ENCODE data around the gene WIPF2.

The WIPF2 gene

GRCh38 chr17:40287494-40288369 lies 68.6 kb downstream of the WIPF2 start, which contains the start of gene CDC6 (continued):
- no peak; the same call in 1 of the 2 replicates for TF ChIP-seq ZSCAN4 (tag by site-specific recombination; IDR thresholded peaks at IDR 0.05)
- TF ChIP-seq KLF9 (tag by site-specific recombination; IDR thresholded peaks at IDR 0.05; ENCODE audit: low read depth) = peak; percentile 61; the same call in 1 of the 2 replicates
- peak; percentile 79 for TF ChIP-seq ZNF629 (tag by site-specific recombination; IDR thresholded peaks at IDR 0.05)
- peak; percentile 59; the same call in 1 of the 2 replicates for TF ChIP-seq ZNF843 (tag by site-specific recombination; IDR thresholded peaks at IDR 0.05)
- TF ChIP-seq ZNF747 (tag by site-specific recombination; IDR thresholded peaks at IDR 0.05) = no peak
- TF ChIP-seq ZNF174 (tag by site-specific recombination; IDR thresholded peaks at IDR 0.05) = no peak
- TF ChIP-seq, protein P1, sequence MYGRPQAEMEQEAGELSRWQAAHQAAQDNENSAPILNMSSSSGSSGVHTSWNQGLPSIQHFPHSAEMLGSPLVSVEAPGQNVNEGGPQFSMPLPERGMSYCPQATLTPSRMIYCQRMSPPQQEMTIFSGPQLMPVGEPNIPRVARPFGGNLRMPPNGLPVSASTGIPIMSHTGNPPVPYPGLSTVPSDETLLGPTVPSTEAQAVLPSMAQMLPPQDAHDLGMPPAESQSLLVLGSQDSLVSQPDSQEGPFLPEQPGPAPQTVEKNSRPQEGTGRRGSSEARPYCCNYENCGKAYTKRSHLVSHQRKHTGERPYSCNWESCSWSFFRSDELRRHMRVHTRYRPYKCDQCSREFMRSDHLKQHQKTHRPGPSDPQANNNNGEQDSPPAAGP (tag by site-specific recombination; IDR thresholded peaks at IDR 0.05) = peak; percentile 94
- TF ChIP-seq ZNF37A (tag by site-specific recombination; IDR thresholded peaks at IDR 0.05) = no peak
- TF ChIP-seq ZNF24 (tag by site-specific recombination; IDR thresholded peaks at IDR 0.05) = peak; percentile 63
- TF ChIP-seq ZNF155 (tag by site-specific recombination; IDR thresholded peaks at IDR 0.05) = no peak
- TF ChIP-seq ZNF701 (tag by site-specific recombination; IDR thresholded peaks at IDR 0.05) = no peak
- TF ChIP-seq ZFP3 (tag by site-specific recombination; IDR thresholded peaks at IDR 0.05; ENCODE audit: low read depth) = no peak; the same call in 1 of the 2 replicates
- TF ChIP-seq, protein P2, sequence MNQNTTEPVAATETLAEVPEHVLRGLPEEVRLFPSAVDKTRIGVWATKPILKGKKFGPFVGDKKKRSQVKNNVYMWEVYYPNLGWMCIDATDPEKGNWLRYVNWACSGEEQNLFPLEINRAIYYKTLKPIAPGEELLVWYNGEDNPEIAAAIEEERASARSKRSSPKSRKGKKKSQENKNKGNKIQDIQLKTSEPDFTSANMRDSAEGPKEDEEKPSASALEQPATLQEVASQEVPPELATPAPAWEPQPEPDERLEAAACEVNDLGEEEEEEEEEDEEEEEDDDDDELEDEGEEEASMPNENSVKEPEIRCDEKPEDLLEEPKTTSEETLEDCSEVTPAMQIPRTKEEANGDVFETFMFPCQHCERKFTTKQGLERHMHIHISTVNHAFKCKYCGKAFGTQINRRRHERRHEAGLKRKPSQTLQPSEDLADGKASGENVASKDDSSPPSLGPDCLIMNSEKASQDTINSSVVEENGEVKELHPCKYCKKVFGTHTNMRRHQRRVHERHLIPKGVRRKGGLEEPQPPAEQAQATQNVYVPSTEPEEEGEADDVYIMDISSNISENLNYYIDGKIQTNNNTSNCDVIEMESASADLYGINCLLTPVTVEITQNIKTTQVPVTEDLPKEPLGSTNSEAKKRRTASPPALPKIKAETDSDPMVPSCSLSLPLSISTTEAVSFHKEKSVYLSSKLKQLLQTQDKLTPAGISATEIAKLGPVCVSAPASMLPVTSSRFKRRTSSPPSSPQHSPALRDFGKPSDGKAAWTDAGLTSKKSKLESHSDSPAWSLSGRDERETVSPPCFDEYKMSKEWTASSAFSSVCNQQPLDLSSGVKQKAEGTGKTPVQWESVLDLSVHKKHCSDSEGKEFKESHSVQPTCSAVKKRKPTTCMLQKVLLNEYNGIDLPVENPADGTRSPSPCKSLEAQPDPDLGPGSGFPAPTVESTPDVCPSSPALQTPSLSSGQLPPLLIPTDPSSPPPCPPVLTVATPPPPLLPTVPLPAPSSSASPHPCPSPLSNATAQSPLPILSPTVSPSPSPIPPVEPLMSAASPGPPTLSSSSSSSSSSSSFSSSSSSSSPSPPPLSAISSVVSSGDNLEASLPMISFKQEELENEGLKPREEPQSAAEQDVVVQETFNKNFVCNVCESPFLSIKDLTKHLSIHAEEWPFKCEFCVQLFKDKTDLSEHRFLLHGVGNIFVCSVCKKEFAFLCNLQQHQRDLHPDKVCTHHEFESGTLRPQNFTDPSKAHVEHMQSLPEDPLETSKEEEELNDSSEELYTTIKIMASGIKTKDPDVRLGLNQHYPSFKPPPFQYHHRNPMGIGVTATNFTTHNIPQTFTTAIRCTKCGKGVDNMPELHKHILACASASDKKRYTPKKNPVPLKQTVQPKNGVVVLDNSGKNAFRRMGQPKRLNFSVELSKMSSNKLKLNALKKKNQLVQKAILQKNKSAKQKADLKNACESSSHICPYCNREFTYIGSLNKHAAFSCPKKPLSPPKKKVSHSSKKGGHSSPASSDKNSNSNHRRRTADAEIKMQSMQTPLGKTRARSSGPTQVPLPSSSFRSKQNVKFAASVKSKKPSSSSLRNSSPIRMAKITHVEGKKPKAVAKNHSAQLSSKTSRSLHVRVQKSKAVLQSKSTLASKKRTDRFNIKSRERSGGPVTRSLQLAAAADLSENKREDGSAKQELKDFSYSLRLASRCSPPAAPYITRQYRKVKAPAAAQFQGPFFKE (tag by site-specific recombination; IDR thresholded peaks at IDR 0.05; ENCODE audit: borderline replicate concordance) = no peak
- TF ChIP-seq ZSCAN23 (tag by site-specific recombination; IDR thresholded peaks at IDR 0.05) = peak; percentile 77; the same call in 1 of the 2 replicates
- TF ChIP-seq, protein P3, sequence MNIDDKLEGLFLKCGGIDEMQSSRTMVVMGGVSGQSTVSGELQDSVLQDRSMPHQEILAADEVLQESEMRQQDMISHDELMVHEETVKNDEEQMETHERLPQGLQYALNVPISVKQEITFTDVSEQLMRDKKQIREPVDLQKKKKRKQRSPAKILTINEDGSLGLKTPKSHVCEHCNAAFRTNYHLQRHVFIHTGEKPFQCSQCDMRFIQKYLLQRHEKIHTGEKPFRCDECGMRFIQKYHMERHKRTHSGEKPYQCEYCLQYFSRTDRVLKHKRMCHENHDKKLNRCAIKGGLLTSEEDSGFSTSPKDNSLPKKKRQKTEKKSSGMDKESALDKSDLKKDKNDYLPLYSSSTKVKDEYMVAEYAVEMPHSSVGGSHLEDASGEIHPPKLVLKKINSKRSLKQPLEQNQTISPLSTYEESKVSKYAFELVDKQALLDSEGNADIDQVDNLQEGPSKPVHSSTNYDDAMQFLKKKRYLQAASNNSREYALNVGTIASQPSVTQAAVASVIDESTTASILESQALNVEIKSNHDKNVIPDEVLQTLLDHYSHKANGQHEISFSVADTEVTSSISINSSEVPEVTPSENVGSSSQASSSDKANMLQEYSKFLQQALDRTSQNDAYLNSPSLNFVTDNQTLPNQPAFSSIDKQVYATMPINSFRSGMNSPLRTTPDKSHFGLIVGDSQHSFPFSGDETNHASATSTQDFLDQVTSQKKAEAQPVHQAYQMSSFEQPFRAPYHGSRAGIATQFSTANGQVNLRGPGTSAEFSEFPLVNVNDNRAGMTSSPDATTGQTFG (tag by site-specific recombination; IDR thresholded peaks at IDR 0.05; ENCODE audit: borderline replicate concordance) = 0 out of 2 replicates have a peak, but pooled peaks have one; percentile 72
- peak; percentile 86 for TF ChIP-seq PRDM10 (tag by site-specific recombination; IDR thresholded peaks at IDR 0.05)
- no peak for TF ChIP-seq ZNF48 (tag by site-specific recombination; IDR thresholded peaks at IDR 0.05)
- peak; percentile 52; the same call in 1 of the 2 replicates for TF ChIP-seq BCL11B (tag by site-specific recombination; IDR thresholded peaks at IDR 0.05; ENCODE audit: low read depth)
- no peak for TF ChIP-seq ZNF23 (tag by site-specific recombination; IDR thresholded peaks at IDR 0.05; ENCODE audit: borderline replicate concordance)
- TF ChIP-seq ZBTB21 (tag by site-specific recombination; IDR thresholded peaks at IDR 0.05) = peak; percentile 44; the same call in 1 of the 2 replicates
- peak; percentile 96 for TF ChIP-seq ZFP37 (tag by site-specific recombination; IDR thresholded peaks at IDR 0.05)
- TF ChIP-seq ZNF184 (tag by site-specific recombination; IDR thresholded peaks at IDR 0.05) = no peak
- TF ChIP-seq GLIS1 (tag by site-specific recombination; IDR thresholded peaks at IDR 0.05) = peak; percentile 79
- TF ChIP-seq ZNF2 (tag by site-specific recombination; IDR thresholded peaks at IDR 0.05) = peak; percentile 98
- TF ChIP-seq BCL11A (tag by site-specific recombination; IDR thresholded peaks at IDR 0.05; ENCODE audit: low read depth) = peak; percentile 33; the same call in 1 of the 2 replicates
